Measurements from ENCODE around the gene SH3BP4. TPM values are rescaled to one million over a fixed set of nuclear protein-coding genes. Genes with fewer than 3 reads are reported as not detected.

SH3BP4 gene
- total RNA-seq, 4 donors from 2014 or later, result 29.3 to 63.0 (median 42.9) TPM

DNA sequence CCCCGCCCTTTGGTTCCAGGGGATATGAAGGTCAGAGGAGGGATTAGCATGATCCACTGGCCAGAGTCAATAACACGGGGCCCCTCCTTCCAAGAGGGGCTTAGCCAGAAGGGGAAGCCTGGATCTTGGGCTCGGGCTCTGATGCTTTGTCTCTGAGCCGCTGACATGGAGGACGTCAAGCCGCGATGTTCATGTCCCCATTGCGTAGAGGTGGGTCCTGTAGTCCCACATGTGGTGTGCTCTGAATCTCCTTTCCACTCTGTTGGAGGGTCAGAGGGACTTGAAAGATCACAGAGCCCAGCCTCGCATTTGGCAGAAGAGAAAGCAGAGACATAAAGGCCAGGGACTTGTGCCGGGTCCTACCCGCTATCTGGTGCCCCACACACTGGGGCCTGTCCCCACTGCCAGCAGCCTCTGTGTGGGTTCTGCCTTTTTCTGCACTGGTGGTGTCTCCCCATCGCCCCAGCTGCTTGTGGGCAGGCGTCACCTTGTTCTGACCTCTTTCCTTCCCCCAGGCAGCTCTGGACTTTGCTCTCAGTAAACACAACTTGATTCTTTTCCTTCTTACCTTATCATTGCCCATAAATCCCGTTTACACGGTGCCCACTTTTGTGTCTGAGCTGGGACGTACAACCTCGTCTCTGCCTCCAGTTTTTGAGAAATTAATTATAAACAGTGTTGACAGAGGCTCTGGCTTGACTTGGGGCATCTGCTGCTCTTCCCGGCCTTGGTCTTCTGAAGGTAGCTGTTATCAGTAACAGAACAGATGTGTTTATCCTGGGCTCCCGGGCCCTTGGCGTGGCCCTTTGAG is 48.8 kb downstream of the SH3BP4 start:
- H3K4me3 ChIP-seq, result no peak overlapping the region
- H3K36me3 ChIP-seq, result peaks cover 0 to 11% of the 10 kb centered on the region in 2 donors
- H3K9me3 ChIP-seq, result no peaks in the 10 kb centered on the region
- H3K27me3 ChIP-seq, result no peaks in the 10 kb centered on the region
- WGBS, 2 donors (ENCODE audit: low coverage in 1 of 2), result 34 to 37% methylated on average over 6 to 10 of the region's 20 CpGs
- no peak for ATAC-seq
- peaks cover 0 to 43% (median 6%) of the 10 kb centered on the region in 3 donors for H3K4me1 ChIP-seq
- H3K27ac ChIP-seq, result peak overlapping the region in 1 of 4 donors; percentile 18
- TF ChIP-seq POLR2A (IDR thresholded peaks at IDR 0.05) (no peak), POLR2AphosphoS5 (IDR thresholded peaks at IDR 0.05) (no peak), CTCF (IDR thresholded peaks at IDR 0.05) (no peak), EP300 (IDR thresholded peaks at IDR 0.05) (no peak)

- H3K27ac ChIP-seq, result peak overlapping the region in 1 of 4 donors; percentile 18
- H3K4me1 ChIP-seq, result peaks cover 0 to 43% (median 10%) of the 10 kb centered on the region in 3 donors
- no peak for ATAC-seq
- 70 to 83% methylated on average over 1 to 20 of the region's 25 CpGs for WGBS, 2 donors (ENCODE audit: low coverage in 1 of 2)
- H3K27me3 ChIP-seq, result no peaks in the 10 kb centered on the region
- no peak overlapping the region for H3K4me3 ChIP-seq
- H3K9me3 ChIP-seq, result no peaks in the 10 kb centered on the region
- TF ChIP-seq POLR2AphosphoS5 (IDR thresholded peaks at IDR 0.05), result no peak
- TF ChIP-seq EP300 (IDR thresholded peaks at IDR 0.05), result no peak
- TF ChIP-seq CTCF (IDR thresholded peaks at IDR 0.05), result no peak
- TF ChIP-seq POLR2A (IDR thresholded peaks at IDR 0.05), result no peak
- peaks cover 0 to 10% of the 10 kb centered on the region in 2 donors for H3K36me3 ChIP-seq
Measured at GRCh38 chr2:235001237-235002133, 49.7 kb downstream of the SH3BP4 start.

GRCh38 chr2:235002198-235003095 is 50.6 kb downstream of the SH3BP4 start:
- Histone ChIP-seq H3K27ac (no peak overlapping the region), H3K9me3 (no peaks in the 10 kb centered on the region), H3K4me3 (no peak overlapping the region), H3K36me3 (peaks cover 0 to under 1% of the 10 kb centered on the region in 2 donors), H3K27me3 (no peaks in the 10 kb centered on the region), H3K4me1 (peaks cover 0 to 48% (median 10%) of the 10 kb centered on the region in 3 donors)
- ATAC-seq, result no peak
- TF ChIP-seq POLR2A (IDR thresholded peaks at IDR 0.05) (no peak), CTCF (IDR thresholded peaks at IDR 0.05) (no peak), EP300 (IDR thresholded peaks at IDR 0.05) (no peak), POLR2AphosphoS5 (IDR thresholded peaks at IDR 0.05) (no peak)
- 69 to 93% methylated on average over 5 to 7 of the region's 16 CpGs for WGBS, 2 donors (ENCODE audit: low coverage in 1 of 2)

- no peaks in the 10 kb centered on the region for H3K27me3 ChIP-seq
- WGBS, 2 donors (ENCODE audit: low coverage in 1 of 2), result 63 to 69% methylated on average over 3 to 5 of the region's 12 CpGs
- H3K4me1 ChIP-seq, result peaks cover 0 to 55% (median 10%) of the 10 kb centered on the region in 3 donors
- ATAC-seq, result no peak
- no peaks in the 10 kb centered on the region for H3K36me3 ChIP-seq
- no peaks in the 10 kb centered on the region for H3K9me3 ChIP-seq
- H3K27ac ChIP-seq, result no peak overlapping the region
- no peak for TF ChIP-seq EP300 (IDR thresholded peaks at IDR 0.05)
- no peak for TF ChIP-seq POLR2AphosphoS5 (IDR thresholded peaks at IDR 0.05)
- TF ChIP-seq CTCF (IDR thresholded peaks at IDR 0.05), result no peak
- TF ChIP-seq POLR2A (IDR thresholded peaks at IDR 0.05), result no peak
- no peak overlapping the region for H3K4me3 ChIP-seq
Measured at GRCh38 chr2:235003096-235003775, 51.4 kb downstream of the SH3BP4 start.

All from gastroesophageal sphincter (tissue), 4 donors.